Measurements from ENCODE around the gene UBA1. TPM values are rescaled to one million over a fixed set of nuclear protein-coding genes. Genes with fewer than 3 reads are reported as not detected.
A peak's percentile ranks its signal among the peaks of the same experiment; 100 is the strongest.

UBA1 gene
- total and polyA plus RNA-seq, 2 of the 13 experiments (the other 11 are each of a cell fraction or from before 2014, with no cell fraction given) = 93.3 to 129 TPM

DNA sequence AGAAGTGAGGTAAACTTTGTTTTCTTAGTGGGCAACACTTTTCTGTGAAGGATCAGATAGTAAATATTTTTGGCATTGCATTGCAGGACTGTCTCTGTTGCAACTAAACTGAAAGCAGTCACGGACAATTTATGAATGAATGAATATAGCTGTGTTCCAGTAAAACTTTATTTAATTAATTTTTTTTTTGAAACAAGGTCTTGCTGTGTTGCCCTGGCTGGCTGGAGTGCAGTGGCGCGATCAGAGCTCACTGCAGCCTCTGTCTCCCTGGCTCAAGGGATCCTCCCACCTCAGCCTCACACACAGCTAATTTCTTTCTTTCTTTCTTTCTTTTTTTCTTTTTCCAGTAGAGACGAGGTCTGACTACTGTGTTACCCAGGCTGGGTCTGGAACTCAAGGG, 32.8 kb upstream of the UBA1 start:
- Histone ChIP-seq H3K4me2 (ENCODE audit: low read depth, low read length) (no peak overlapping the region), H3K27me3 (ENCODE audit: control insufficient read depth in 1 of 2, insufficient read depth in 2 of 2, low read length in 2 of 2) (no peaks in the 10 kb centered on the region), H3K36me3 (replicated peaks in 1 of 2; ENCODE audit: control insufficient read depth in 1 of 2, insufficient read depth in 2 of 2, low read length in 2 of 2) (peaks cover 2 to 10% of the 10 kb centered on the region in 2 experiments; a peak in 2 of 5 replicates), H3K4me3 (replicated peaks in 1 of 3; ENCODE audit: insufficient read depth in 1 of 3, low read depth in 2 of 3, low read length in 3 of 3) (no peak overlapping the region), H3K9ac (ENCODE audit: insufficient read depth, low read depth, low read length) (peak overlapping the region; percentile 43), H3K4me1 (ENCODE audit: insufficient read depth, low read length) (peaks cover 36% of the 10 kb centered on the region), H3K27ac (ENCODE audit: extremely low read length, insufficient read depth, low read length) (peak overlapping the region; percentile 82), H3K9me3 (ENCODE audit: low read length) (no peaks in the 10 kb centered on the region), H3K79me2 (ENCODE audit: insufficient read depth, low read length) (peaks cover 42% of the 10 kb centered on the region), H2AFZ (ENCODE audit: low read length) (no peak overlapping the region), H4K20me1 (ENCODE audit: insufficient read depth, low read length) (peaks cover 2% of the 10 kb centered on the region; the same call in 1 of the 2 replicates)
- WGBS (ENCODE audit: low lambda C conversion rate) = 93% methylated on average over 4 of the region's 4 CpGs
- intact Hi-C loops (cut with micrococcal nuclease; ENCODE audit: unreplicated experiment) = loop anchor here (2.0 kb wide), 1 partner anchor 16 kb away; the partner anchor contains the start of genes NDUFB11 and RBM10
- no TSS peak for BruUV-seq (replicated peaks)
- POLR2A ChIA-PET = interaction anchor here (1.6 kb wide), 1 partner anchor 16 kb away, joined by 4 read pairs; the partner anchor contains the start of gene RBM10
- CTCF ChIA-PET (ENCODE audit: low intra/inter-chr PET ratio, low total read pairs) = no interaction called here
- ATAC-seq (no peak), FAIRE-seq (no peak), DNase-seq (ENCODE audit: low spot score) (no peak)
- in situ Hi-C loops (cut with HindIII; ENCODE audit: extremely low pct_ligation_motif_present, low pct_unique_long_range_greater_than_20kb) = no loop called here
- TF ChIP-seq RARA (CRISPR knock-in tag; IDR thresholded peaks at IDR 0.05) (no peak), NFYC (CRISPR knock-in tag; IDR thresholded peaks at IDR 0.05) (no peak), KAT7 (CRISPR knock-in tag; IDR thresholded peaks at IDR 0.05; ENCODE audit: borderline replicate concordance) (no peak), ZNF264 (CRISPR knock-in tag; IDR thresholded peaks at IDR 0.05) (no peak), MAFG (CRISPR knock-in tag; IDR thresholded peaks at IDR 0.05) (no peak), DMAP1 (CRISPR knock-in tag; IDR thresholded peaks at IDR 0.05) (no peak), NFATC3 (CRISPR knock-in tag; IDR thresholded peaks at IDR 0.05) (no peak), HNRNPLL (IDR thresholded peaks at IDR 0.05; ENCODE audit: low read depth, low read length, poor library complexity, severe bottlenecking) (no peak), TRIM24 (CRISPR knock-in tag; IDR thresholded peaks at IDR 0.05) (no peak), HNF1B (CRISPR knock-in tag; IDR thresholded peaks at IDR 0.05) (no peak), HNF4G (IDR thresholded peaks at IDR 0.05; ENCODE audit: borderline replicate concordance, low read depth, low read length) (no peak), HNF4G (CRISPR knock-in tag; IDR thresholded peaks at IDR 0.05; ENCODE audit: borderline replicate concordance, low read depth) (no peak), ZNF790 (CRISPR knock-in tag; IDR thresholded peaks at IDR 0.05; ENCODE audit: borderline replicate concordance) (no peak), ARNT2 (CRISPR knock-in tag; IDR thresholded peaks at IDR 0.05; ENCODE audit: low read depth) (no peak), ZFAT (CRISPR knock-in tag; conservative IDR thresholded peaks at IDR 0.05) (no peak)
